Peyer's patch (tissue), 4 donors: ENCODE results near the gene LDLRAD3.

ENCODE experiments used
- CTCF ChIP-seq, 6 experiments: fragments of 450-650 bp in 4 of 6; fragments of 200-600 bp in 2 of 6; sonication (generic) in 1 of 6; IDR thresholded peaks; one replicate each; pipeline ENCODE4 v1.5.1; 2017 to 2019; ENCODE audit warnings: antibody characterized with exemption in 6 of 6, mild to moderate bottlenecking in 3 of 6, moderate library complexity in 1 of 6
- POLR2A ChIP-seq, 2 donors: fragments of 450-650 bp; IDR thresholded peaks; one replicate each; pipeline ENCODE4 v1.5.1; 2017; ENCODE audit warnings: antibody characterized with exemption in 2 of 2, mild to moderate bottlenecking in 2 of 2, moderate library complexity in 2 of 2

GRCh38 chr11:36155124-36155561 is 211.3 kb downstream of the LDLRAD3 start:
- TF ChIP-seq CTCF (IDR thresholded peaks at IDR 0.05) (no peak), POLR2A (IDR thresholded peaks at IDR 0.05) (no peak)
